GM23248 (cell line): ENCODE results near the gene CEP131.

Experiments used
- EZH2 ChIP-seq: fragments of 200-600 bp; sonication (generic); IDR thresholded peaks from 2 replicates; pipeline ENCODE4 v1.6.1; 2018; ENCODE audit warnings: antibody characterized with exemption, mild to moderate bottlenecking; ENCODE audit not compliant: insufficient read depth, poor library complexity, severe bottlenecking
- EZH2phosphoT487 ChIP-seq: fragments of 200-600 bp; sonication (generic); IDR thresholded peaks from 2 replicates; pipeline ENCODE4 v1.6.1; 2018; ENCODE audit warnings: antibody characterized with exemption, moderate library complexity, mild to moderate bottlenecking, low read depth; ENCODE audit not compliant: insufficient read depth

GRCh38 chr17:81246679-81247338 is 24.0 kb upstream of the CEP131 start:
- TF ChIP-seq EZH2 (no peak), EZH2phosphoT487 (no peak)
